HEK293 (cell line): Measurements from ENCODE around the gene IWS1.

Source experiments
- CTCF ChIA-PET: fragments of 350-600 bp; formaldehyde crosslinking; extraction: SDS; loops from one replicate; lab custom pipeline; 2021; ENCODE audit warnings: antibody characterized with exemption; lab: Yijun Ruan, JAX
- POLR2A ChIA-PET: fragments of 300-600 bp; formaldehyde crosslinking; extraction: SDS; loops from one replicate; lab custom pipeline; 2020; ENCODE audit warnings: antibody characterized with exemption, inconsistent platforms; lab: Yijun Ruan, JAX
- H3K27ac ChIP-seq: fragments of 200-500 bp; sonication (Bioruptor generic); 2 replicates; pipeline ENCODE4 v1.5.1; 2014; ENCODE audit warnings: low read depth, low read length, control low read depth, inconsistent platforms; ENCODE audit errors: extremely low read depth
- H3K36me3 ChIP-seq, 2 experiments: fragments of 200-500 bp in 1 of 2; sonication (Bioruptor generic) in 1 of 2; 1 replicate in 1 of 2; 2 replicates in 1 of 2; pipeline ENCODE4 v1.5.1; 2014 to 2017; ENCODE audit warnings: inconsistent platforms in 2 of 2, low read length in 2 of 2; ENCODE audit not compliant: control insufficient read depth in 2 of 2, insufficient read depth in 1 of 2
- H3K4me1 ChIP-seq: fragments of 200-500 bp; sonication (Bioruptor generic); 2 replicates; pipeline ENCODE4 v1.5.1; 2014; ENCODE audit warnings: mild to moderate bottlenecking, low read length, inconsistent platforms; ENCODE audit not compliant: control insufficient read depth, insufficient read depth
- H3K4me3 ChIP-seq: 2 replicates; pipeline ENCODE4 v1.5.1; 2011; ENCODE audit warnings: low read depth, mild to moderate bottlenecking, control low read depth, low read length, moderate library complexity
- H3K9me3 ChIP-seq: fragments of 200-500 bp; sonication (Bioruptor generic); 2 replicates; pipeline ENCODE4 v1.5.1; 2014; ENCODE audit warnings: low read depth, low read length, inconsistent platforms; ENCODE audit not compliant: control insufficient read depth, insufficient read depth
- KLF1 ChIP-seq: fragments of 450-650 bp; formaldehyde crosslinking; IDR thresholded peaks from 2 replicates; pipeline ENCODE4 v1.5.1; 2016; ENCODE audit warnings: missing biosample characterization, missing genetic modification characterization
- MYNN ChIP-seq: fragments of 450-650 bp; formaldehyde crosslinking; IDR thresholded peaks from 2 replicates; pipeline ENCODE4 v1.5.1; 2016; ENCODE audit warnings: missing biosample characterization, missing genetic modification characterization, borderline replicate concordance
- ZBTB20 ChIP-seq: fragments of 450-650 bp; formaldehyde crosslinking; IDR thresholded peaks from 2 replicates; pipeline ENCODE4 v1.5.1; 2016; ENCODE audit warnings: missing biosample characterization, missing genetic modification characterization
- ZFP69B ChIP-seq: fragments of 450-650 bp; formaldehyde crosslinking; IDR thresholded peaks from 2 replicates; pipeline ENCODE4 v1.5.1; 2016; ENCODE audit warnings: missing biosample characterization, missing genetic modification characterization
- ZNF10 ChIP-seq: fragments of 450-650 bp; formaldehyde crosslinking; IDR thresholded peaks from 2 replicates; pipeline ENCODE4 v1.5.1; 2017; ENCODE audit warnings: missing biosample characterization, missing genetic modification characterization
- ZNF19 ChIP-seq: fragments of 450-650 bp; formaldehyde crosslinking; IDR thresholded peaks from 2 replicates; pipeline ENCODE4; 2016; ENCODE audit warnings: missing biosample characterization, missing genetic modification characterization, low read depth
- ZNF24 ChIP-seq: fragments of 450-650 bp; formaldehyde crosslinking; IDR thresholded peaks from 2 replicates; pipeline ENCODE4 v1.5.1; 2016; ENCODE audit warnings: missing biosample characterization, missing genetic modification characterization
- ZNF362 ChIP-seq: fragments of 450-650 bp; formaldehyde crosslinking; IDR thresholded peaks from 2 replicates; pipeline ENCODE4 v1.5.1; 2016; ENCODE audit warnings: missing biosample characterization, missing genetic modification characterization
- ZNF416 ChIP-seq: fragments of 450-650 bp; formaldehyde crosslinking; IDR thresholded peaks from 2 replicates; pipeline ENCODE4 v1.5.1; 2016; ENCODE audit warnings: missing biosample characterization, missing genetic modification characterization
- ZNF426 ChIP-seq: fragments of 450-650 bp; formaldehyde crosslinking; IDR thresholded peaks from 2 replicates; pipeline ENCODE4 v1.5.1; 2017; ENCODE audit warnings: missing biosample characterization, missing genetic modification characterization, mild to moderate bottlenecking, inconsistent platforms, moderate library complexity
- ZNF473 ChIP-seq: fragments of 450-650 bp; formaldehyde crosslinking; IDR thresholded peaks from 2 replicates; pipeline ENCODE4 v1.5.1; 2017; ENCODE audit warnings: missing biosample characterization, missing genetic modification characterization
- ZNF560 ChIP-seq: fragments of 450-650 bp; formaldehyde crosslinking; IDR thresholded peaks from 2 replicates; pipeline ENCODE4 v1.5.1; 2017; ENCODE audit warnings: missing biosample characterization, missing genetic modification characterization, borderline replicate concordance
- ZNF623 ChIP-seq: fragments of 450-650 bp; formaldehyde crosslinking; IDR thresholded peaks from 2 replicates; pipeline ENCODE4 v1.5.1; 2016; ENCODE audit warnings: missing biosample characterization, missing genetic modification characterization
- TF ChIP-seq, protein P1 (sequence below): fragments of 450-650 bp; formaldehyde crosslinking; IDR thresholded peaks from 2 replicates; pipeline ENCODE4 v1.5.1; 2016; ENCODE audit warnings: missing biosample characterization, missing genetic modification characterization
- TF ChIP-seq, protein P2 (sequence below): fragments of 450-650 bp; formaldehyde crosslinking; conservative IDR thresholded peaks from 2 replicates; pipeline ENCODE4 v1.5.1; 2016; ENCODE audit warnings: low read depth, missing biosample characterization, missing genetic modification characterization
- TF ChIP-seq, protein P3 (sequence below): fragments of 450-650 bp; formaldehyde crosslinking; IDR thresholded peaks from 2 replicates; pipeline ENCODE4 v1.5.1; 2017; ENCODE audit warnings: missing biosample characterization, missing genetic modification characterization
- TF ChIP-seq, protein P4 (sequence below): IDR thresholded peaks from 2 replicates; pipeline ENCODE4 v1.6.1; 2011; ENCODE audit warnings: mild to moderate bottlenecking, low read depth, low read length, borderline replicate concordance
- TF ChIP-seq, protein P5 (sequence below): fragments of 450-650 bp; formaldehyde crosslinking; IDR thresholded peaks from 2 replicates; pipeline ENCODE4; 2016; ENCODE audit warnings: missing biosample characterization, missing genetic modification characterization

The IWS1 gene

GRCh38 chr2:127437056-127437455 is 89.2 kb downstream of the IWS1 start (continued):
- TF ChIP-seq, protein P1, sequence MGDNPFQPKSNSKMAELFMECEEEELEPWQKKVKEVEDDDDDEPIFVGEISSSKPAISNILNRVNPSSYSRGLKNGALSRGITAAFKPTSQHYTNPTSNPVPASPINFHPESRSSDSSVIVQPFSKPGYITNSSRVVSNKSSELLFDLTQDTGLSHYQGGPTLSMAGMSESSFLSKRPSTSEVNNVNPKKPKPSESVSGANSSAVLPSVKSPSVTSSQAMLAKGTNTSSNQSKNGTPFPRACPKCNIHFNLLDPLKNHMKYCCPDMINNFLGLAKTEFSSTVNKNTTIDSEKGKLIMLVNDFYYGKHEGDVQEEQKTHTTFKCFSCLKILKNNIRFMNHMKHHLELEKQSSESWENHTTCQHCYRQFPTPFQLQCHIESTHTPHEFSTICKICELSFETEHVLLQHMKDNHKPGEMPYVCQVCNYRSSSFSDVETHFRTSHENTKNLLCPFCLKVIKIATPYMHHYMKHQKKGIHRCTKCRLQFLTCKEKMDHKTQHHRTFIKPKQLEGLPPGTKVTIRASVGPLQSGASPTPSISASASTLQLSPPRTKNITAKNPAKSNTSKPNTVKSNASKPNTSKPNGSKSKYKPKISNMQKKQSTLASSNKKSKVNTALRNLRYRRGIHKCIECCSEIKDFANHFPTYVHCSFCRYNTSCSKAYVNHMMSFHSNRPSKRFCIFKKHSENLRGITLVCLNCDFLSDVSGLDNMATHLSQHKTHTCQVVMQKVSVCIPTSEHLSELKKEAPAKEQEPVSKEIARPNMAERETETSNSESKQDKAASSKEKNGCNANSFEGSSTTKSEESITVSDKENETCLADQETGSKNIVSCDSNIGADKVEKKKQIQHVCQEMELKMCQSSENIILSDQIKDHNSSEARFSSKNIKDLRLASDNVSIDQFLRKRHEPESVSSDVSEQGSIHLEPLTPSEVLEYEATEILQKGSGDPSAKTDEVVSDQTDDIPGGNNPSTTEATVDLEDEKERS (tag by site-specific recombination) = no peak
- TF ChIP-seq ZBTB20 = no peak
- TF ChIP-seq, protein P2, sequence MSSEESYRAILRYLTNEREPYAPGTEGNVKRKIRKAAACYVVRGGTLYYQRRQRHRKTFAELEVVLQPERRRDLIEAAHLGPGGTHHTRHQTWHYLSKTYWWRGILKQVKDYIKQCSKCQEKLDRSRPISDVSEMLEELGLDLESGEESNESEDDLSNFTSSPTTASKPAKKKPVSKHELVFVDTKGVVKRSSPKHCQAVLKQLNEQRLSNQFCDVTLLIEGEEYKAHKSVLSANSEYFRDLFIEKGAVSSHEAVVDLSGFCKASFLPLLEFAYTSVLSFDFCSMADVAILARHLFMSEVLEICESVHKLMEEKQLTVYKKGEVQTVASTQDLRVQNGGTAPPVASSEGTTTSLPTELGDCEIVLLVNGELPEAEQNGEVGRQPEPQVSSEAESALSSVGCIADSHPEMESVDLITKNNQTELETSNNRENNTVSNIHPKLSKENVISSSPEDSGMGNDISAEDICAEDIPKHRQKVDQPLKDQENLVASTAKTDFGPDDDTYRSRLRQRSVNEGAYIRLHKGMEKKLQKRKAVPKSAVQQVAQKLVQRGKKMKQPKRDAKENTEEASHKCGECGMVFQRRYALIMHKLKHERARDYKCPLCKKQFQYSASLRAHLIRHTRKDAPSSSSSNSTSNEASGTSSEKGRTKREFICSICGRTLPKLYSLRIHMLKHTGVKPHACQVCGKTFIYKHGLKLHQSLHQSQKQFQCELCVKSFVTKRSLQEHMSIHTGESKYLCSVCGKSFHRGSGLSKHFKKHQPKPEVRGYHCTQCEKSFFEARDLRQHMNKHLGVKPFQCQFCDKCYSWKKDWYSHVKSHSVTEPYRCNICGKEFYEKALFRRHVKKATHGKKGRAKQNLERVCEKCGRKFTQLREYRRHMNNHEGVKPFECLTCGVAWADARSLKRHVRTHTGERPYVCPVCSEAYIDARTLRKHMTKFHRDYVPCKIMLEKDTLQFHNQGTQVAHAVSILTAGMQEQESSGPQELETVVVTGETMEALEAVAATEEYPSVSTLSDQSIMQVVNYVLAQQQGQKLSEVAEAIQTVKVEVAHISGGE (tag by site-specific recombination) = no peak
- no peak for TF ChIP-seq ZFP69B (tag by site-specific recombination)

- Histone ChIP-seq H3K36me3 (no peaks in the 10 kb centered on the region), H3K9me3 (no peaks in the 10 kb centered on the region), H3K4me3 (no peak overlapping the region), H3K27ac (no peak overlapping the region), H3K4me1 (no peaks in the 10 kb centered on the region)
- CTCF ChIA-PET = no interaction called here
- POLR2A ChIA-PET = interaction anchor here (1.5 to 1.7 kb wide), 2 partner anchors 9 to 12 kb away, joined by 3 to 4 read pairs; no protein-coding TSS in a partner anchor
- TF ChIP-seq MYNN (tag by site-specific recombination) (no peak), ZNF473 (tag by site-specific recombination) (no peak), KLF1 (no peak), ZNF623 (tag by site-specific recombination) (no peak), ZNF362 (no peak), ZNF19 (tag by site-specific recombination) (no peak), ZNF10 (tag by site-specific recombination) (peak; percentile 74)
- TF ChIP-seq, protein P3, sequence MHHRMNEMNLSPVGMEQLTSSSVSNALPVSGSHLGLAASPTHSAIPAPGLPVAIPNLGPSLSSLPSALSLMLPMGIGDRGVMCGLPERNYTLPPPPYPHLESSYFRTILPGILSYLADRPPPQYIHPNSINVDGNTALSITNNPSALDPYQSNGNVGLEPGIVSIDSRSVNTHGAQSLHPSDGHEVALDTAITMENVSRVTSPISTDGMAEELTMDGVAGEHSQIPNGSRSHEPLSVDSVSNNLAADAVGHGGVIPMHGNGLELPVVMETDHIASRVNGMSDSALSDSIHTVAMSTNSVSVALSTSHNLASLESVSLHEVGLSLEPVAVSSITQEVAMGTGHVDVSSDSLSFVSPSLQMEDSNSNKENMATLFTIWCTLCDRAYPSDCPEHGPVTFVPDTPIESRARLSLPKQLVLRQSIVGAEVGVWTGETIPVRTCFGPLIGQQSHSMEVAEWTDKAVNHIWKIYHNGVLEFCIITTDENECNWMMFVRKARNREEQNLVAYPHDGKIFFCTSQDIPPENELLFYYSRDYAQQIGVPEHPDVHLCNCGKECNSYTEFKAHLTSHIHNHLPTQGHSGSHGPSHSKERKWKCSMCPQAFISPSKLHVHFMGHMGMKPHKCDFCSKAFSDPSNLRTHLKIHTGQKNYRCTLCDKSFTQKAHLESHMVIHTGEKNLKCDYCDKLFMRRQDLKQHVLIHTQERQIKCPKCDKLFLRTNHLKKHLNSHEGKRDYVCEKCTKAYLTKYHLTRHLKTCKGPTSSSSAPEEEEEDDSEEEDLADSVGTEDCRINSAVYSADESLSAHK (tag by site-specific recombination) = no peak
Observed at GRCh38 chr2:127434515-127434914, 91.8 kb downstream of the IWS1 start.

DNA sequence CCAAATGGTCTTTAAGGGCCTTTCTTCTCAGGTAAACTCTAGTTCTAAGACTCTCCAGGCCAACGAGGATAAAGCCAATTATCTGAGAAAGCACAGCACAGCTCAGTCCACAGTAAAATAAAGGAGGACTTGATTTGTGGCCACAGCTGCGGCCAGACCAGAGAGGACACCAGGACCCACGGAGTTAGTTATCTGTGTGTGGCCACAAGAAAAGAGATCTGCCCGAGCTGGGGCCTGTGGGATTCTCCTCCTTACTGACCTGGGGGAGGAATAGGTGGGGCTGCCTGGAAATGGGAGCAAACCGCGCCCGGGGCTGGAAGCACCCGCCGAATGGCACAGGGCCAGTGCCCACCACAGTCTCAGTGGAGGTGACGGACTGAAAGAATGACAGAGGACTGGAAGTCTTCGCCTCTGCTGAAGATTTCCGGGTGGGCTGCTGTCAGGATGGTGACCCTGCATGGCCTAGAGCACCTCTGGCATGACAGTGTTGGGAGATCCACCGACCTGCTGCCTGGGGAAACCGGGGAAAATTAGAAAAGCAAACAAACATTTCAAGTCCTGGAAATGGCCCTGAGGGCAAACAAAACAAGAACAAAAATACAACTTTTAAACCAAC is 94.8 kb downstream of the IWS1 start:
- Histone ChIP-seq H3K27ac (no peak overlapping the region), H3K9me3 (no peaks in the 10 kb centered on the region), H3K4me3 (no peak overlapping the region), H3K36me3 (no peaks in the 10 kb centered on the region), H3K4me1 (no peaks in the 10 kb centered on the region)
- ChIA-PET CTCF (no interaction called here), POLR2A (no interaction called here)
- TF ChIP-seq ZNF560 (no peak), ZNF426 (no peak), ZNF24 (tag by site-specific recombination) (no peak), ZBTB20 (no peak), ZNF473 (tag by site-specific recombination) (no peak), ZNF416 (tag by site-specific recombination) (no peak)
- TF ChIP-seq, protein P4, sequence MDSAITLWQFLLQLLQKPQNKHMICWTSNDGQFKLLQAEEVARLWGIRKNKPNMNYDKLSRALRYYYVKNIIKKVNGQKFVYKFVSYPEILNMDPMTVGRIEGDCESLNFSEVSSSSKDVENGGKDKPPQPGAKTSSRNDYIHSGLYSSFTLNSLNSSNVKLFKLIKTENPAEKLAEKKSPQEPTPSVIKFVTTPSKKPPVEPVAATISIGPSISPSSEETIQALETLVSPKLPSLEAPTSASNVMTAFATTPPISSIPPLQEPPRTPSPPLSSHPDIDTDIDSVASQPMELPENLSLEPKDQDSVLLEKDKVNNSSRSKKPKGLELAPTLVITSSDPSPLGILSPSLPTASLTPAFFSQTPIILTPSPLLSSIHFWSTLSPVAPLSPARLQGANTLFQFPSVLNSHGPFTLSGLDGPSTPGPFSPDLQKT = no peak
- TF ChIP-seq, protein P5, sequence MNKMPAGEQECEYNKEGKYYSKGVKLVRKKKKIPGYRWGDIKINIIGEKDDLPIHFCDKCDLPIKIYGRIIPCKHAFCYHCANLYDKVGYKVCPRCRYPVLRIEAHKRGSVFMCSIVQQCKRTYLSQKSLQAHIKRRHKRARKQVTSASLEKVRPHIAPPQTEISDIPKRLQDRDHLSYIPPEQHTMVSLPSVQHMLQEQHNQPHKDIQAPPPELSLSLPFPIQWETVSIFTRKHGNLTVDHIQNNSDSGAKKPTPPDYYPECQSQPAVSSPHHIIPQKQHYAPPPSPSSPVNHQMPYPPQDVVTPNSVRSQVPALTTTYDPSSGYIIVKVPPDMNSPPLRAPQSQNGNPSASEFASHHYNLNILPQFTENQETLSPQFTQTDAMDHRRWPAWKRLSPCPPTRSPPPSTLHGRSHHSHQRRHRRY (tag by site-specific recombination) = no peak
